ENCODE measurements around the gene COL6A3.

DNA sequence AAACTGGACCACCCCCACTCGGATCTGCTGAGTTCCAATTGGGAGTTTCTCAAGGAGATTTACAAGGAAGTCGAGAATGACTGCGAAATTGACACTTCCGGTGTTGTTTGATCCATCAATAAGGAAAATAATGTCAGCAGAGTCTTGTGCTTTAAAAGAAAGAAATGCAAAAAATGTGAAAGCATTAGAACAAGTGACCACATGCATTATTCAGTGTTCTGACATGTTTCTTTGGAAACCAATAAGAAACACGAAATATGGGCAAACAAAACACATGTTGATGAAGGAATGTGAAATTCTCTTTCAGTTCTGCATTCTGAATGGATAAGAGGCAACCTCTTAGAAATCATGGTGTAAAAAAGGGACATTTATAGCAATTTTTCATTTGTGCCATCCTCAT lies 25.9 kb downstream of the COL6A3 start:
- TF ChIP-seq, protein P1, sequence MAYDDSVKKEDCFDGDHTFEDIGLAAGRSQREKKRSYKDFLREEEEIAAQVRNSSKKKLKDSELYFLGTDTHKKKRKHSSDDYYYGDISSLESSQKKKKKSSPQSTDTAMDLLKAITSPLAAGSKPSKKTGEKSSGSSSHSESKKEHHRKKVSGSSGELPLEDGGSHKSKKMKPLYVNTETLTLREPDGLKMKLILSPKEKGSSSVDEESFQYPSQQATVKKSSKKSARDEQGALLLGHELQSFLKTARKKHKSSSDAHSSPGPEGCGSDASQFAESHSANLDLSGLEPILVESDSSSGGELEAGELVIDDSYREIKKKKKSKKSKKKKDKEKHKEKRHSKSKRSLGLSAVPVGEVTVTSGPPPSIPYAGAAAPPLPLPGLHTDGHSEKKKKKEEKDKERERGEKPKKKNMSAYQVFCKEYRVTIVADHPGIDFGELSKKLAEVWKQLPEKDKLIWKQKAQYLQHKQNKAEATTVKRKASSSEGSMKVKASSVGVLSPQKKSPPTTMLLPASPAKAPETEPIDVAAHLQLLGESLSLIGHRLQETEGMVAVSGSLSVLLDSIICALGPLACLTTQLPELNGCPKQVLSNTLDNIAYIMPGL (CRISPR knock-in tag; IDR thresholded peaks at IDR 0.05; ENCODE audit: borderline replicate concordance), result no peak
- TF ChIP-seq RAD21 (conservative IDR thresholded peaks at IDR 0.05 in 1 of 2, IDR thresholded peaks at IDR 0.05 in 1 of 2) (no peak), POLR2A (IDR thresholded peaks at IDR 0.05; ENCODE audit: low read length) (no peak), CTCF (IDR thresholded peaks at IDR 0.05) (no peak), RNF2 (IDR thresholded peaks at IDR 0.05; ENCODE audit: borderline replicate concordance, low read depth) (no peak), SMC3 (IDR thresholded peaks at IDR 0.05) (no peak), BHLHE40 (IDR thresholded peaks at IDR 0.05; ENCODE audit: low read depth, low read length) (no peak), USF2 (IDR thresholded peaks at IDR 0.05) (no peak), SREBF2 (IDR thresholded peaks at IDR 0.05) (no peak), POLR2AphosphoS2 (conservative IDR thresholded peaks at IDR 0.05; ENCODE audit: low read length) (no peak), CHD2 (IDR thresholded peaks at IDR 0.05; ENCODE audit: low read length, partially characterized antibody) (no peak), FOSL2 (IDR thresholded peaks at IDR 0.05) (no peak), FOSL2 (CRISPR knock-in tag; IDR thresholded peaks at IDR 0.05) (no peak), MAX (IDR thresholded peaks at IDR 0.05) (no peak)
